Caki2 (cell line): ENCODE measurements around the gene SPACDR. TPM values are rescaled to one million over a fixed set of nuclear protein-coding genes. Genes with fewer than 3 reads are reported as not detected.

Experiments used
- DNase-seq: peaks from one replicate; pipeline ENCODE4 v3.0.0-alpha.2; 2015; ENCODE audit warnings: low read depth
- in situ Hi-C: cut with HindIII; loops from 2 replicates; pipeline ENCODE4 v1.10.0; 2016; ENCODE audit warnings: low sequenced_read_pairs, low pct_unique_long_range_greater_than_20kb, mixed read lengths
- total RNA-seq: library from RNA; depleted of rRNA; stranded (reverse); fragments of >200 nt; shearing (Covaris generic); gene quantifications from 2 replicates; pipeline ENCODE4 v1.2.3, GENCODE V29; 2014; ENCODE audit warnings: low replicate concordance

SPACDR gene
- total RNA-seq, 1 experiment from 2014 or later = not detected

GRCh38 chr7:100429637-100430492 is 34.2 kb downstream of the SPACDR start, which contains the start of gene MEPCE:
Gene MEPCE, plus strand, starts transcription at chr7:100429831. Its CDS starts 188 bp downstream, at chr7:100430019.
- in situ Hi-C loops = no loop called here
- DNase-seq = peak; percentile 95

- DNase-seq = peak; percentile 99
- in situ Hi-C loops = no loop called here
Observed at GRCh38 chr7:100428967-100429636, 35.0 kb downstream of the SPACDR start.

GRCh38 chr7:100428199-100428966 is 35.7 kb downstream of the SPACDR start, which contains the start of gene ZCWPW1:
Gene ZCWPW1, minus strand, starts transcription at chr7:100428703. Its CDS starts 8,054 bp downstream, at chr7:100420649.
- DNase-seq = peak; percentile 97
- in situ Hi-C loops = no loop called here

GRCh38 chr7:100427762-100428198 is 36.3 kb downstream of the SPACDR start:
- no peak for DNase-seq
- in situ Hi-C loops = no loop called here

- DNase-seq = no peak
- in situ Hi-C loops = no loop called here
Observed at GRCh38 chr7:100426516-100426915, 37.5 kb downstream of the SPACDR start.

- in situ Hi-C loops = no loop called here
Observed at GRCh38 chr7:100425347-100425746, 38.7 kb downstream of the SPACDR start.

GRCh38 chr7:100423315-100423714 is 40.7 kb downstream of the SPACDR start:
- no peak for DNase-seq
- in situ Hi-C loops = no loop called here

More at GRCh38 chr7:100425347-100425746, 38.7 kb downstream of the SPACDR start:
- no peak for DNase-seq

- in situ Hi-C loops = no loop called here
- no peak for DNase-seq
Observed at GRCh38 chr7:100419660-100420226, 44.3 kb downstream of the SPACDR start.

- in situ Hi-C loops = no loop called here
- DNase-seq = no peak
Observed at GRCh38 chr7:100418930-100419659, 45.0 kb downstream of the SPACDR start.

- in situ Hi-C loops = no loop called here
- no peak for DNase-seq
Observed at GRCh38 chr7:100415448-100415847, 48.6 kb downstream of the SPACDR start.

GRCh38 chr7:100413889-100414288 is 50.2 kb downstream of the SPACDR start:
- DNase-seq = no peak
- in situ Hi-C loops = no loop called here

GRCh38 chr7:100413346-100413745 is 50.7 kb downstream of the SPACDR start:
- DNase-seq = no peak
- in situ Hi-C loops = no loop called here

- in situ Hi-C loops = no loop called here
- no peak for DNase-seq
Observed at GRCh38 chr7:100411101-100411500, 53.0 kb downstream of the SPACDR start.

- DNase-seq = peak; percentile 61
- in situ Hi-C loops = no loop called here
Observed at GRCh38 chr7:100407285-100408180, 56.5 kb downstream of the SPACDR start.

GRCh38 chr7:100406767-100407166 is 57.3 kb downstream of the SPACDR start:
- in situ Hi-C loops = no loop called here
- DNase-seq = peak; percentile 22
